Hepatocyte (in vitro differentiated cells): ENCODE results near the gene AGAP4. TPM values are rescaled to one million over a fixed set of nuclear protein-coding genes. Genes with fewer than 3 reads are reported as not detected.
"Not testable (repeated sequence)": the region's sequence is repeated elsewhere in the genome, so short reads cannot be mapped to it uniquely, and the experiment has no call there.

Experiments
- DNase-seq: peaks from one replicate; pipeline ENCODE4 v3.0.0-alpha.2; 2016; ENCODE audit warnings: low spot score
- H2AFZ ChIP-seq: fragments of 200-600 bp; sonication (generic); 2 replicates; pipeline ENCODE4 v1.6.0; 2016; ENCODE audit warnings: antibody characterized with exemption, mild to moderate bottlenecking
- H3K27ac ChIP-seq: fragments of 200-600 bp; sonication (generic); 2 replicates; pipeline ENCODE4 v1.5.1; 2016; ENCODE audit warnings: mild to moderate bottlenecking
- H3K27me3 ChIP-seq: fragments of 200-600 bp; sonication (generic); 2 replicates; pipeline ENCODE4 v1.6.1; 2016
- H3K36me3 ChIP-seq: fragments of 200-600 bp; sonication (generic); replicated peaks from 2 replicates; pipeline ENCODE4 v1.5.1; 2016; ENCODE audit warnings: low read depth; ENCODE audit not compliant: insufficient read depth
- H3K4me1 ChIP-seq: fragments of 200-600 bp; sonication (generic); 2 replicates; pipeline ENCODE4 v1.5.1; 2016; ENCODE audit warnings: mild to moderate bottlenecking, moderate library complexity; ENCODE audit not compliant: insufficient read depth
- H3K4me2 ChIP-seq: fragments of 200-600 bp; sonication (generic); 2 replicates; pipeline ENCODE4 v1.6.0; 2016
- H3K4me3 ChIP-seq: fragments of 200-600 bp; sonication (generic); 2 replicates; pipeline ENCODE4 v1.5.1; 2016; ENCODE audit warnings: mild to moderate bottlenecking
- H3K79me2 ChIP-seq: fragments of 200-600 bp; sonication (generic); 2 replicates; pipeline ENCODE4 v1.6.0; 2017; ENCODE audit warnings: mild to moderate bottlenecking
- H3K9me2 ChIP-seq: fragments of 200-600 bp; sonication (generic); replicated peaks from 2 replicates; pipeline ENCODE4 v1.6.0; 2017; ENCODE audit warnings: mild to moderate bottlenecking; ENCODE audit not compliant: insufficient read depth
- H3K9me3 ChIP-seq: fragments of 200-600 bp; sonication (generic); 2 replicates; pipeline ENCODE4 v1.5.1; 2016; ENCODE audit warnings: low read depth, mild to moderate bottlenecking
- H4K20me1 ChIP-seq: fragments of 200-600 bp; sonication (generic); 2 replicates; pipeline ENCODE4 v1.6.0; 2016; ENCODE audit warnings: mild to moderate bottlenecking; ENCODE audit not compliant: insufficient read depth, poor library complexity, severe bottlenecking
- WGBS: methylation state at CpG from one replicate; pipeline ENCODE4 v1.1.6; 2016; ENCODE audit warnings: low lambda C conversion rate; ENCODE audit errors: missing lambda C conversion rate; 5-methylcytosine and 5-hydroxymethylcytosine counted together
- polyA plus RNA-seq: library from polyadenylated mRNA; unstranded; fragments of >200 nt; fragmentation: Nextera tagmentation; extraction: Ambion mirVana; gene quantifications from 2 replicates; pipeline ENCODE4 v1.2.1, GENCODE V29; 2016
- total RNA-seq: library from RNA; depleted of rRNA; stranded (reverse); fragments of >200 nt; gene quantifications from 2 replicates; pipeline ENCODE4 v1.2.3, GENCODE V29; 2014

AGAP4 gene
- total RNA-seq (5.6 TPM in 2 replicates), polyA plus RNA-seq (6.4 and 7.9 TPM in 2 replicates)

DNA sequence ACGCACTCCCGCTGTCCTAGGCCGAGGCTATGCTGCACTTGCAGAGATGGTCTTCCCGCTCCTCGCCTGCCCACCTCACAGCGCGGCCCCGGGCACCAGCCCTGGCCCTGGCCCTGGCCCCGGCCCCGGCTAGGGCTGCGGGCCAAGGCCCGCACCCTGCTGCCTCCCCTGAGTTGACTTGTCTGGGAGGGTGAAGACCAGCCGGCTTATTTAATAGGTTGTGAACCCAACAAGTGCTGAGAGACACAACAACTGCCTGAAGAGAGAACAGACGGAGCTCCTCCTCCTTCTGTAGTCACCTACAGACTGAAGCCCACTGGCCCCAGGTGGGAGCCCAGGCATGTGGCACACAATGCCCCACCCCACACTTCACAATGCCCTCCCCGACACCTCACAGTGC lies at the start of gene AGAP4:
AGAP4 (minus strand) TSS at position 101 of the 400 bp plus-strand sequence. CDS start 153 bp downstream, outside the sequence.
- H3K9me2 ChIP-seq, H3K9me3 ChIP-seq, H3K79me2 ChIP-seq, H3K4me3 ChIP-seq, H3K36me3 ChIP-seq, H3K4me1 ChIP-seq, H4K20me1 ChIP-seq, H3K4me2 ChIP-seq, H3K27ac ChIP-seq, DNase-seq, H2AFZ ChIP-seq, H3K27me3 ChIP-seq: not testable (repeated sequence)
- 100% methylated on average over 3 of the region's 15 CpGs for WGBS

DNA sequence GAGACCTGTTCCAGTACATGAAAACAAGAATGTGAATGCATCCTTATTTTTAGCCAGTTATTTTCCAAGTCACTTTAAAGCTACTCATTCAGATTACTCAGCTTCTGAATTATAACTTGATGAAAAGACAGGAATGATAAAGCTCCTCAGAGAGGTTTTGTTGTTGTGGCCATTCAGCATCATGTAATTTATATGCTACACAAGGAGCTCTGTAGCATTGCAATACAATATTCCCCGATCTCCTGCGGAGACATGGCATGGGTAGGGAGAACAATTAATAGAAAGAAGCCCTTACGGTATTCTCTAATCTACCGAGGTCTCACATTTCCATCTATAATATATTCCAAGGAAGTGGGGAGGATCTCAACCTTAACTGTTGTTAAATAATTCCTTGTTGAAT lies 43.4 kb upstream of the AGAP4 start:
- not testable (repeated sequence) for DNase-seq, H2AFZ ChIP-seq, H3K4me1 ChIP-seq, H3K4me3 ChIP-seq, H3K27ac ChIP-seq, H3K4me2 ChIP-seq, H3K27me3 ChIP-seq, H3K9me2 ChIP-seq, H4K20me1 ChIP-seq, H3K36me3 ChIP-seq, H3K79me2 ChIP-seq, H3K9me3 ChIP-seq
- WGBS, result 79% methylated on average over 2 of the region's 4 CpGs

DNA sequence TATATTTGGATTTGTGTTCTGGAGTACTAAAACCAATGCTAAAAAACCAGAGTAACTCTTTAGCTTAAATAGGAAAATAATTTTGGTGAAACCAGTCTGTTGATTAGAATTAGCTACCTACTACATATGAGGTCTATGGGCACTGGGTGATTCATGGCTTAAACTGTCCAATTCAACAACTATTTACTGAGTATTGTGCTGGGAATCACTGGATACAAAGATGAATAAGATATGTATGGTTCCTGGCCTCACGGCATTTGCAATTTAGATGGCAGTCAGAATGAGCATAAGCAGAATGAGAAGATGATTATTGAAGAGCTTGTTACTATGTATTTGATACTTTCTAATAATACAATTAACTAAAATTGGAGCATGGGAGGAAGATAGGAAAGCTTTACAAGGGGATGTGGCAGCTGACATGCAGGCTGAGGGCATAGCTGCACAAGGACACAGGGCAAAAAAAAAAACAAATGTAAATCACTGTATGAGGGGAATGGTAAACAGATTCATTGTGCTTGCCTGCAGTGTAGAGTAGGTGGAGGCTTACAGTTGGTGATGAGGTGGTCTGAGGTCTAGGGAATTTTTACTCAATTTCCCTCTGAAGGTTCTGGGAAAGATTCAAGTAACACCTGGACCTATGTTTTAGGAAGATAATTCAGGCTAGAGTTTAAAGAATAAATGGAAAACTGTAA lies 42.4 kb upstream of the AGAP4 start:
- not testable (repeated sequence) for H3K4me2 ChIP-seq, H2AFZ ChIP-seq, H4K20me1 ChIP-seq, H3K9me2 ChIP-seq, DNase-seq, H3K79me2 ChIP-seq, H3K4me3 ChIP-seq, H3K36me3 ChIP-seq, H3K27me3 ChIP-seq, H3K4me1 ChIP-seq, H3K9me3 ChIP-seq, H3K27ac ChIP-seq
- WGBS, result 98% methylated on average over 1 of the region's 1 CpG

DNA sequence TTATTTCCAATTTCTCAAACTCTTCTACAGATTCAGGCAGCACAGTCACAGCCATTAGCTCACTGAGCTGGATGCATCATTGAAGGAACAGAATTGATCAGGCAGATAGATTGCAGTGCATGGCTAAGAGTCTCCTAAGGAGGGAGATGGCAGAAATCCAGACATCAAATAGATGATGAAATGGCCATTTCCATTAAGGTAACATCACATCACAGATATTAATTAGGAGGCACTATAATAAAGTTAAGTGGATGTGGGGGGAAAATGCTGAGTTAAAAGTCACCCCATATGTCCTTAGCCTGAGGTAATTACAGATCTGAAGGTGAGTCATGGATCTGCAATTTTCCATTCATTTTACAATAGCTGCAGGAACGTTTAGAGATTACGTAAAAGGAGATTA lies 35.6 kb upstream of the AGAP4 start:
- H3K4me2 ChIP-seq, H3K36me3 ChIP-seq, H3K9me2 ChIP-seq, H3K27ac ChIP-seq, H4K20me1 ChIP-seq, H3K4me3 ChIP-seq, H3K4me1 ChIP-seq, H3K79me2 ChIP-seq, H3K9me3 ChIP-seq, DNase-seq, H2AFZ ChIP-seq, H3K27me3 ChIP-seq: not testable (repeated sequence)
- WGBS, result no CpG with 5 or more reads among the region's 2 CpGs

DNA sequence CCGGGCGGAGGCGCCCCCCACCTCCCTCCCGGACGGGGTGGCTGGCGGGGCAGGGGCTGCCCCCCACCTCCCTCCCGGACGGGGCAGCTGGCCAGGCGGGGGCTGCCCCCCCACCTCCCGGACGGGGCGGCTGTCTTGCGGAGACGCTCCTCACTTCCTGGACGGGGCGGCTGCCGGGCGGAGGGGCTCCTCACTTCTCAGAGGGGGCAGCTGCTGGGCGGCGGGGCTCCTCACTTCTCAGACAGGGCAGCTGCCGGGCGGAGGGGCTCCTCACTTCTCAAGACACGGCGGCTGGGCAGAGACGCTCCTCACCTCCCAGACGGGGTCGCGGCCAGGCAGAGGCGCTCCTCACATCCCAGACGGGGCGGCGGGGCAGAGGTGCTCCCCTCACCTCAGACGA lies 18.1 kb upstream of the AGAP4 start:
- 98% methylated on average over 8 of the region's 33 CpGs for WGBS
- H3K4me1 ChIP-seq, H3K4me3 ChIP-seq, H3K9me2 ChIP-seq, H3K27me3 ChIP-seq, DNase-seq, H3K36me3 ChIP-seq, H3K27ac ChIP-seq, H3K9me3 ChIP-seq, H4K20me1 ChIP-seq, H2AFZ ChIP-seq, H3K4me2 ChIP-seq, H3K79me2 ChIP-seq: not testable (repeated sequence)

DNA sequence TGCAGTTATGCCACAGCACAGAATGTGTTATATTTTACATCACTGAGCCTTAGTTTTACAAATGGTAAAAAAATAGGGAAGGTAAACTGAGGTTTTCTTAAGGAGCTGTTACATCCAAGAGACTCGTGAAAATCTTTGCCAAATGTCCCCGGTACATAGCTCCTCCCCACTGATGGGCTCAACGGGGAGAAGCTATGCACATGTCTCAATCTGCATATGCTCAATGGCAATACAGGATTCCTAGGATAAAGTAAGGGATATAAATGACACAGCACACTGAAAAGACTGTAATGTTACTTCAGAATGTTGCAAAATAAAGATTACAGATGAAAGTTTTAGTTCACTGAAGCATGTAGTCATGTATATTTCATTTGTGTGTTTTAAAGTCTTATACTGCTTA lies 17.0 kb upstream of the AGAP4 start:
- H3K9me2 ChIP-seq, H4K20me1 ChIP-seq, H3K4me1 ChIP-seq, H3K27ac ChIP-seq, H3K36me3 ChIP-seq, H3K4me2 ChIP-seq, H3K27me3 ChIP-seq, H3K4me3 ChIP-seq, H3K9me3 ChIP-seq, H2AFZ ChIP-seq, H3K79me2 ChIP-seq, DNase-seq: not testable (repeated sequence)
- 70% methylated on average over 3 of the region's 3 CpGs for WGBS

DNA sequence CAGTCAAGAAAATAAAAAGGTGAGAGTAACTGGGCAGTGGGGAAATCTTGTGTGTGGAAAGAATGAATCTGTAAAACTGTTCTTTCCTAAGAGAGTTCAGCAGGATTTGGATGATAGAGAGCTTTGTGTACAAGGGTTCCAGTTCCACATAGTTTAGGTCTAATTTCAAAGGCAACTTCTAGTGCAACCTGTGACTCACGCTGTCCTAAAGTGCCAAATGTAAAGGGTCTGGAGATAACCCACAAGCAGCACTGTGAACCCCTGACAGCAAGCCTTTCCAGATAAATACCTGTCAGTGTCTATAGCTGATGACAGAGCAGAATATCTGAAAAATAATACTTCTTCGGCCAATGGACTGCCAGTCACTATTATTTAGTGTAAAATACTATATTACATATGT lies 16.3 kb upstream of the AGAP4 start:
- H2AFZ ChIP-seq, H3K9me3 ChIP-seq, H3K9me2 ChIP-seq, H3K27ac ChIP-seq, H3K27me3 ChIP-seq, H4K20me1 ChIP-seq, H3K4me1 ChIP-seq, H3K79me2 ChIP-seq, DNase-seq, H3K36me3 ChIP-seq, H3K4me3 ChIP-seq, H3K4me2 ChIP-seq: not testable (repeated sequence)
- WGBS, result 69% methylated on average over 2 of the region's 2 CpGs

DNA sequence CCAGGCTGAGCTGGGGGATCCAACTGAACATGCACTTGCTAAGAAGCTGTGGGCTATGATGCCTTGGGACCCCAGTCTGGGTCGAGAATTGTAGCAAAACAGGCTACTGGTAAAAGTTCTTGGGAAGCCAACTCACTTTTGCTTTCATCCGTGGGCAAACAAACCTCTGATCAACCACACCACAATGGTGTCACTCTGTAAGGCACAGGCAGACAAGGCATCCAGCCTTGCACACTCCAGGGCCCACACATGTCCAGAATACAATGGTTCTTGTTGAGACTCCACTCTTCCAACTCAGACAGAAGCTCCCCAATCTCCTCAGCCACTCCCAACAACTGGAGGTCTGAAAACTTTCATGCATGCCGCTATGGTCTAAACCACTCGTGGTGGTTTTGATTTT lies 10.6 kb upstream of the AGAP4 start:
- H3K27me3 ChIP-seq, H3K79me2 ChIP-seq, H3K36me3 ChIP-seq, DNase-seq, H3K9me3 ChIP-seq, H4K20me1 ChIP-seq, H3K9me2 ChIP-seq, H2AFZ ChIP-seq, H3K4me3 ChIP-seq, H3K4me2 ChIP-seq, H3K27ac ChIP-seq, H3K4me1 ChIP-seq: not testable (repeated sequence)
- WGBS, result 93% methylated on average over 4 of the region's 4 CpGs

DNA sequence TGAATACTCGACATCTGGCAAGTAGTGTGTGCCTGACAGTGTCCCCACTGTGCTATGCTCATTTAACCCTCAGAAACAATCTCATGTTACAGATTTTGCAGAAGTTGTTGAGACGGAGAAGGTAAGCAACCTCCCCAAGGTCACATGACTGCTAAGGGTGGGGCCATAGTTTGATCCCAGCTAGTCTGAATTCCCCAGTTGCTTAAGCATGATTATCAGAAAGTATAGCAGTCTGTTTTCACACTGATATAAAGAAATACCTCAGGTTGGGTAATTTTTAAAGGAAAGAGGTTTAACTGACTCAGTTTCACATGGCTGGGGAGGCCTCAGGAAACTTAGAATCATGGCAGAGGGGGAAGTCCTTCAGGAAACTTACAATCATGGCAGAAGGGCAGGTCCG lies 1.2 kb upstream of the AGAP4 start:
- H3K4me2 ChIP-seq, H3K27ac ChIP-seq, H3K4me3 ChIP-seq, H3K36me3 ChIP-seq, H2AFZ ChIP-seq, H3K9me2 ChIP-seq, H3K79me2 ChIP-seq, DNase-seq, H3K27me3 ChIP-seq, H3K4me1 ChIP-seq, H3K9me3 ChIP-seq, H4K20me1 ChIP-seq: not testable (repeated sequence)
- WGBS, result 70% methylated on average over 1 of the region's 3 CpGs
